SK-N-SH treated with all-trans-retinoic acid at 6 μM for 48 hours (cell line): ENCODE measurements around the gene CST9L.

ENCODE experiments used
- TCF4 ChIP-seq: fragments of 250-450 bp; sonication (Bioruptor Pico); IDR thresholded peaks from 2 replicates; pipeline ENCODE4 v1.8.0; 2021; ENCODE audit warnings: mild to moderate bottlenecking, moderate library complexity, borderline replicate concordance
- TOX ChIP-seq: fragments of 250-450 bp; sonication (Bioruptor Pico); IDR thresholded peaks from 2 replicates; pipeline ENCODE4 v1.8.0; 2021; ENCODE audit warnings: mild to moderate bottlenecking, moderate library complexity, borderline replicate concordance
- ZFP30 ChIP-seq: fragments of 450-650 bp; formaldehyde crosslinking; IDR thresholded peaks from 2 replicates; pipeline ENCODE4 v1.5.0; 2022; ENCODE audit warnings: mild to moderate bottlenecking, moderate library complexity
- TF ChIP-seq, protein P1 (sequence below): fragments of 250-450 bp; sonication (Bioruptor Pico); IDR thresholded peaks from 2 replicates; pipeline ENCODE4 v1.5.1; 2020; ENCODE audit warnings: low read depth, mild to moderate bottlenecking, moderate library complexity

DNA sequence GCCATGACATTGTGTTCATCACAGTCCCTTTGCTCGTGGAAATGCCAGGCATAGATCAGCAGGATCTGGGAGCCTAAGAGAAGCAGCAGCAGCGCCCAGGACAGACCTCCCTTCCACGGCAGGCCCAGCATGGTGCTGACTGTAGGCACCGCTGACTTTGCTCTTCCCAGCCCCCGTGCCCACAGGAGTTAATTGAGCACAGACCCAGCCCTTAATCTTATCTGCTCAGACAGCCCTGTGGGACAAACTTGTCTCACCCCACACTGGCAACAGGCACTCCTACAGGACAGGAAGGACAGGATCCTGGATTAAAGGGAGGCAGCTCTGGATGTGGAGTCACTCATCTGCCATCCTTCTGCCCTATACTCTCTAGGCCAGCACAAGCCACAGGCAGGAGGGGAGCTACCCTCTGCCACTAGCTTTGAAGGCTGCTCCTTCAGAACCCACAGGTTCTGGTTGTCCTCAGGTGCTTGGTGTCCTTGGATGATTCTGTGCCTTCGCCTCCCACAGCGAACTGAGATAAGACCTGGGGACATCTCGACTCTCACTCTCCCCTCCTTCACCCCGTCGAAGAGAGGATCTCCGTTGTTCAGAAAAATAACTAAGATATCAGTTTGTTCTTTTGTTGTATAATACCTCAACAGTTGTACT is at the start of gene CST9L:
- TF ChIP-seq TCF4 (CRISPR knock-in tag) = no peak
- TF ChIP-seq, protein P1, sequence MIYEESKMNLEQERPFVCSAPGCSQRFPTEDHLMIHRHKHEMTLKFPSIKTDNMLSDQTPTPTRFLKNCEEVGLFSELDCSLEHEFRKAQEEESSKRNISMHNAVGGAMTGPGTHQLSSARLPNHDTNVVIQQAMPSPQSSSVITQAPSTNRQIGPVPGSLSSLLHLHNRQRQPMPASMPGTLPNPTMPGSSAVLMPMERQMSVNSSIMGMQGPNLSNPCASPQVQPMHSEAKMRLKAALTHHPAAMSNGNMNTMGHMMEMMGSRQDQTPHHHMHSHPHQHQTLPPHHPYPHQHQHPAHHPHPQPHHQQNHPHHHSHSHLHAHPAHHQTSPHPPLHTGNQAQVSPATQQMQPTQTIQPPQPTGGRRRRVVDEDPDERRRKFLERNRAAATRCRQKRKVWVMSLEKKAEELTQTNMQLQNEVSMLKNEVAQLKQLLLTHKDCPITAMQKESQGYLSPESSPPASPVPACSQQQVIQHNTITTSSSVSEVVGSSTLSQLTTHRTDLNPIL (CRISPR knock-in tag) = no peak
- no peak for TF ChIP-seq ZFP30 (CRISPR knock-in tag)
- no peak for TF ChIP-seq TOX (CRISPR knock-in tag)
